Esophagus muscularis mucosa (tissue), 3 donors: ENCODE results near the gene PLCL1.
"Not testable (repeated sequence)": the region's sequence is repeated elsewhere in the genome, so short reads cannot be mapped to it uniquely, and the experiment has no call there.

Experiments used
- CTCF ChIP-seq, 3 experiments: fragments of 200-600 bp in 2 of 3; fragments of 450-650 bp in 1 of 3; sonication (generic) in 2 of 3; IDR thresholded peaks; one replicate each; pipeline ENCODE4 v1.5.1; 2017 to 2019; ENCODE audit warnings: antibody characterized with exemption in 3 of 3, mild to moderate bottlenecking in 2 of 3, moderate library complexity in 1 of 3
- POLR2A ChIP-seq: fragments of 450-650 bp; IDR thresholded peaks from one replicate; pipeline ENCODE4 v1.6.1; 2017; ENCODE audit warnings: antibody characterized with exemption, moderate library complexity, mild to moderate bottlenecking, low read depth

- TF ChIP-seq CTCF (IDR thresholded peaks at IDR 0.05); POLR2A: not testable (repeated sequence)
Measured at GRCh38 chr2:197834771-197835170, 30.4 kb downstream of the PLCL1 start.
